HK-2 (cell line): Measurements from ENCODE around the gene FBXL5.

Experiments
- DNase-seq: peaks from one replicate; pipeline ENCODE4 v3.0.0-alpha.2; 2018; ENCODE audit not compliant: unreplicated experiment

FBXL5 gene

DNA sequence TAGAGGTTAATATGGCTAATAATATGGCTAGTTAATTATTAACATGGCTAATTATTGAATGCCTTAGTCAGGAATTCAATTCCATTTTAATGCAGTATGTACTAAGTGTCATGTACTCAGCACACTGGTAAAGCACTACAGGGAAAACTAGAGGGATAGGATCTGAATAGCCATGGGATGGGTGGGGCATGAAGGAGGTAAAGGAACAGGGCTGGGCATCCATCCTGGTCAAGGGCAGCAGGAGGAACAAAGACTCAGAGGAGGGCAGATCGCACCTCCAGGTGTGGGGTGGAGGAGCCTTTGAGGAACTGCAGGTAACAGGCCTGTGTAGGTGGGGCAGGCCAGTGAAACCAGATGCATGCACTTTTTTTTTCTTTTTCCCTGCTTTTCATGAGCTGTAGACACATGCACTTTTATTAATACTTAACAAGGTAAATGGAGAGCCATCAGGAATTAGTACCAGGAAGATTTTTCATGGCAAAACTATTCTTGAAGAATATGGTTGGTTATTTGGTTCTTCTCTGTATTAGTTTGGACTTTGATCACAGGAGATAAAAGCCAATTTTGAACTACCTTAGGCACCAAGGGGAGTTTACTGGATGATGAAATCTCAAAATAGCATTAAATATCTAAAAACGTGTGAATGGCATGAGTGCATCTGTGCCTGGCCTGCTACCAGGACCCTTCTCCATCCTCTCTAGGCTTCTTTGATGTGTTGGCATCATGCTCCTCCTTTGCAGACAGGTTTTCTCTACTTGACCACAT lies 97.2 kb downstream of the FBXL5 start:
- no peak for DNase-seq

DNA sequence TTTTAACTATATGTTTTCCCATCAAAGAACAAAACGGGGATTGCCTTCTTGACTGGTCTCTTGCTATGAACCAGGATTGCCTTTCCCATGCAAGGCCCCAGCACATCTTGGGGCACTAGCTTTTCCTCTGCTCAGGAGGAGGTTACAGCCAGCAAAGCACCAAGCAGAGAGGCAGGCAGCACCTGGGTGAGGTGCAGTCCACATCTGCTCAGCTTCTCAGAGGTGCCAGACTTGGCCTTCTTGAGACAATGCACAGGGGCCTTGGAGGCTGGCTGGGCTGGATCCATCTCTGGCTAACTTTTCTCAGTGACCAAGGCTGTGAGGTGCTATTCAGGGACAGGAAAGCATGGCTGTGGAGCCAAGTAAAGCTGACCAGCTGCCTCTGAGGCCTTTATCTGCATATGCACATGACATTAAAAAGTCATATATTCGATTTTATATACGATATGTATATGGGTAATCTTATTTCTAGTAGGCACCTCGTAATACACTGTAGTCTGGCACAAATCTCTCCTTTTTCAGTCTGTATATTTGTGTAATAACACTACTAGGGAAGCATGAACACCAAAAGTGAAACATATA lies 98.6 kb downstream of the FBXL5 start:
- DNase-seq, result no peak
